GM21367 (cell line): ENCODE results near the gene ATP5ME.
"Not testable (repeated sequence)": the region's sequence is repeated elsewhere in the genome, so short reads cannot be mapped to it uniquely, and the experiment has no call there.

ENCODE experiments used
- ATAC-seq: cut with Tn5 transposase; IDR thresholded peaks from one replicate; pipeline ENCODE4 v1.9.1; 2021; ENCODE audit not compliant: unreplicated experiment

ATP5ME gene

GRCh38 chr4:671769-672168 is 2.3 kb downstream of the ATP5ME start:
- ATAC-seq, result no peak

DNA sequence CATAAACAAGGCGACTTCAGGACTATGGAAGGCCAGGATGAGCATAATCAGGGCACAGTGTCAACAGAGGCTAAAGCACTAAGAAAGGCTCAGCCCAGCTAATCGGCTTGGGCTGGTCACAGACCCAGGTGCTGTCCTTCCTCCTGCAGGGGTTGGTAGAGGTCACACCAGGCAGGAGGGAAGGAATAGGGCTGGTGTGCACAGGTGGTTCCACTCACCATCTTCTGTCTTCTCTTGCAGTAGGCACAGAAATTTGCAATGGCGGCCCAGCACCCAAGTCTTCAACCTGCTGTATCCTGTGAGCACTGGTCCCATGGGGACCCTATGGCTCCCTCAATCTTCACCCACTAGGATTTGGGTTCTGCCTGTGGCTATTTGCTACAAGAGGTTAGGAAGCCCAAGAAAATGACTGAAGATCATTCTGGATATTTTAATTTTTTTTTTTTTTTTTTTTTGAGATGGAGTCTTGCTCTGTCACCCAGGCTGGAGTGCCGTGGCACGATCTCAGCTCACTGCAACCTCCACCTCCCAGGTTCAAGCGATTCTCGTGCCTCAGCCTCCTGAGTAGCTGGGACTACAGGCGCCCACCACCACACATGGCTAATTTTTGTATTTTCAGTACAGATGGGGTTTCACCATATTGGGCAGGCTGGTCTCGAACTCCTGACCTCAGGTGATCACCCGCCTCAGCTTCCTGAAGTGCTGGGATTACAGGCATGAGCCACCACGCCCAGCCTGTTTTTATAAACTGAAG is 4.1 kb downstream of the ATP5ME start:
- ATAC-seq, result not testable (repeated sequence)

DNA sequence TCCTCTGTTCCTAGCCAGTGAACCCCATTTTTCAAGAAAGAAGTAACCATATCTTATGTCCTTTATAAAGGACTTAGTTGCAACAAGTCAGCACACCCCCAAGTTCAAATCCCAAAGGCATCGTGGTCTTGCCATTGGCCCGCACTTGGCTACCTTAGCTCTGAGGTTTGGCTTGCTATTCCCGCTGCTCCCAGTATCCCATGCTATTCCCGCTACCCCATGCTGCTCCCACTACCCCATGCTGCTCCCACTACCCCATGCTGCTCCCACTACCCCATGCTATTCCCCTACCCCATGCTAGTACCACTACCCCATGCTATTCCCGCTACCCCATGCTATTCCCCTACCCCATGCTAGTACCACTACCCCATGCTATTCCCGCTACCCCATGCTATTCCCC is 5.9 kb downstream of the ATP5ME start:
- ATAC-seq, result not testable (repeated sequence)

DNA sequence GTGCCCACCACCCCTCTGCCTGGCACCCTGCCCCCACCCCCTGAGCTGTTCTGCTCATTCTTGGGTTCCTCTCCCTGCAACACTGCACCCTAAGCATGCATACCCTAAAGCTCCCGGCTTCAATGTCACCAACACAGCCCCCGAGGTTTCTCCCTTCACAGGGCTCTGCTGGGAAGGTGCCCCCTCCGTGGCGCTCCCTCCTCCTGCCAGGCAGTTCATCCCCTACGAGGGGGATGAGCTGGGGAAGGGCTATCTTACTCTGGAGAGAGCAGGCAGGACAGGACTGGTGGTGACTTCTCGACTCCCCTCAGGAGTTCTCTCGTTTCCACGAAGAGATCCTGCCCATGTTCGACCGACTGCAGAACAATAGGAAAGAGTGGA is 6.5 kb downstream of the ATP5ME start:
- no peak for ATAC-seq

- no peak for ATAC-seq
These were observed 7.1 kb downstream of the ATP5ME start for GRCh38 chr4:666822-667544.

GRCh38 chr4:666436-666810 is 7.7 kb downstream of the ATP5ME start:
- ATAC-seq, result no peak

- ATAC-seq, result no peak
These were observed 8.2 kb downstream of the ATP5ME start for GRCh38 chr4:665751-666435.

DNA sequence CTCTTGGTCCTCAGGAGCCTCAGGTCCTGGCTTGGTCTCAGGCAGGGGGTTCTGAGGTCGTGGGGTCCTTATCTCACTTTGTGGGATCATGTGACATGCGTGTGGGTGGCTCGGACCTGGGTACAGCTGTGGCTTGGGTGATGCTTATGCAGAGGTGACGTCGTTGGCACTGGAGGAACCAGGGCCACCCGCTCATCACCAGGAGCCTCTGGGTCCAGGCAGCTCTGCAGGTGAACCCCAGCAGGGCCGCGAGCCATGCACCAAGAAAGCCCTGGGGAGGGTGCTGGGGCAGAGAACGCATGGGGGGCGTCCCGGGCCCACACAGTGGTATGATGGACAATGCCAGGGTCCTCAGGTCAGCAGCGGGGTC is 8.7 kb downstream of the ATP5ME start:
- no peak for ATAC-seq

DNA sequence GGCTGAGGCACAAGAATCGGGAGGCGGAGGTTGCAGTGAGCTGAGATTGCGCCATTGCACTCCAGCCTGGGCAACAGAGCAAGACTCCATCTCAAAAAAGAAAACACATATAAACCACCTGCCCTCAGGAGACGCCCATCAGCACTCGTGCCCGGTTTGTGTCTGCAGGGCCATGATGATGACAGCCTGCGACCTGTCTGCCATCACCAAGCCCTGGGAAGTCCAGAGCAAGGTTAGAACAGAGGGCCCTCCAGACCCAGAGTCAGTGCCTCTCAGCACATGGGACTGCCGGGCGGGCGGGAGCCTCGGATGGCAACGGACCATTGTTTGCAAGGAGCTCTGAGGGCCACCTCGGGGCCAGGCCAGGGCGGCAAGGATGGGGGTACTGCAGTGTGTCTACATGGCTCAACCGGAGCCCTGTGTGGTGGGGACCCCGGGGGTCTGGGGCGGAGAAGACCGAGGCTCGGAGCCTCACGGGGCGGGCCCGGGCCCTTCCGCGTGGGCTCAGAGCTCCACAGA is 9.3 kb downstream of the ATP5ME start:
- ATAC-seq, result no peak

GRCh38 chr4:663438-664428 is 10.3 kb downstream of the ATP5ME start:
- peak; percentile 52 for ATAC-seq

- ATAC-seq, result no peak
These were observed 11.0 kb downstream of the ATP5ME start for GRCh38 chr4:663046-663437.

GRCh38 chr4:661881-662761 is 12.0 kb downstream of the ATP5ME start:
- ATAC-seq, result no peak

DNA sequence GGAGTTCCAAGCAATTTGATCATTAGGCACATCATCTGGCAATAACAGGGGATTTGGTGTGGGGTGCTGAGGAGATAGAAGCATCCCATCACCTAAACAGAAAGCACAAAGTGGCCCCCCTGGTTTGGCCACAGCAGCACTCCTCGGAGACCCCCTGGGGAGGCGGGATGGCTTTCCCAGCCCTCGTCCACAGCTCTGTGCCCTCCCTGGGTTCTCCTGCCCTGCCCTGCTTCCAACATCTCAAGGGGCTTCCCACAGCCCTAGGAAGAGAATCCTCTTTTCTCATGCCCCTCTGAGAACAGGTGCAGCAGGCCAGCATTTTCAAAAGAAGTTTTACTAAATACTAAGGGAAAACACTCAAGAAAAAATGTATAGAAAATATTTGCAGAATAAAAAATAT is 12.8 kb downstream of the ATP5ME start:
- ATAC-seq, result no peak

GRCh38 chr4:660401-660800 is 13.7 kb downstream of the ATP5ME start:
- no peak for ATAC-seq

- ATAC-seq, result no peak
These were observed 14.2 kb downstream of the ATP5ME start for GRCh38 chr4:659851-660250.

GRCh38 chr4:658681-659667 is 15.1 kb downstream of the ATP5ME start:
- no peak for ATAC-seq

DNA sequence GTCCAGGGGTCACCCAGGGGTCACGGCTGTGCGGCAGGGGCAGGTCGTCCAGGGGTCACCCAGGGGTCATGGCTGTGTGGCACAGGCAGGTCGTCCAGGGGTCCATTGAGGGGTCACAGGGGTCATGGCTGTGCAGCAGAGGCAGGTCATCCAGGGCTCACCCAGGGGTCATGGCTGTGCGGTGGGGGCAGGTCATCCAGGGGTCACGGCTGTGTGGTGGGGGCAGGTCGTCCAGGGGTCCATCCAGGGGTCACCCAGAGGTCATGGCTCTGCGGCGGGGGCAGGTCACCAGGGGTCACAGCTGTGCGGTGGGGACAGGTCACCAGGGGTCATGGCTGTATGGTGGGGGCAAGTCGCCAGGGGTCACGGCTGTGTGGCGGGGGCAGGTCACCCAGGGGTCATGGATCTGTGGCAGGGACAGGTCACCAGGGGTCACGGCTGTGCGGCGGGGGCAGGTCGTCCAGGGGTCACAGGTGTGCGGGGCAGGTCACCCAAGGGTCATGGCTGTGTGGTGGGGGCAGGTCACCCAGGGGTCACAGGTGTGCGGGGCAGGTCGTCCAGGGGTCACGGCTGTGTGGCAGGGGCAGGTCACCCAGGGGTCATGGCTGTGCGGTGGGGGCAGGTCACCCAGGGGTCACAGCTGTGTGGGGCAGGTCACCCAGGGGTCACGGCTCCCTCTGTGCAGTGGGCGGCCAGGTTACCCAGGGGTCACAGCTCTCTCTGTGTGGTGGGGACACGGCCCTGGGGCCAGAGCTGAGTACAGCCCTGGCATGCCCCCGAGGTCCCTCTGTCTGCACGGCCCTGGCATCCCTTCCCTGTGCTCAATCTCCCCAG is 16.0 kb downstream of the ATP5ME start:
- no peak for ATAC-seq
